Measurements from ENCODE around the gene BRME1.
"Not testable (repeated sequence)": the region's sequence is repeated elsewhere in the genome, so short reads cannot be mapped to it uniquely, and the experiment has no call there.

The BRME1 gene

DNA sequence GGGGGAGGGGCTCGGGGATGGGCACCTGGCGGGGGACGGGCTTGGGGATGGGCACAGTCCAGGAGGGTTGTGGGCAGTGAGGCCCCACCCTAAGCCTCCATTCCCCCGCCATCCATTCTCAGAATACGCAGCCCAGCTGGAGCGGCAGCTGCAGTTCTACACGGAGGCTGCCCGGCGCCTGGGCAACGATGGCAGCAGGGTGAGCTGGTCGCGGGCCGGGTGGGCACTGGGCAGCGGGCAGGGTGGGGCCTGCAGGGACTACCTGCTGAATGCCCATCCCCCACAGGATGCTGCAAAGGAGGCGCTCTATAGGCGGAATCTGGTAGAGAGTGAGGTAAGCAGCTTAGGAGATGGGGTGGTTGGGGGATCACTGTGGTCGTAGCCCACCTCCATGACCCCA, 24.0 kb upstream of the BRME1 start:
- FAIRE-seq (no peak), DNase-seq (ENCODE audit: insufficient read length, low spot score) (no peak)
- TF ChIP-seq SPI1 (IDR thresholded peaks at IDR 0.05; ENCODE audit: low read depth, low read length), result no peak

DNA sequence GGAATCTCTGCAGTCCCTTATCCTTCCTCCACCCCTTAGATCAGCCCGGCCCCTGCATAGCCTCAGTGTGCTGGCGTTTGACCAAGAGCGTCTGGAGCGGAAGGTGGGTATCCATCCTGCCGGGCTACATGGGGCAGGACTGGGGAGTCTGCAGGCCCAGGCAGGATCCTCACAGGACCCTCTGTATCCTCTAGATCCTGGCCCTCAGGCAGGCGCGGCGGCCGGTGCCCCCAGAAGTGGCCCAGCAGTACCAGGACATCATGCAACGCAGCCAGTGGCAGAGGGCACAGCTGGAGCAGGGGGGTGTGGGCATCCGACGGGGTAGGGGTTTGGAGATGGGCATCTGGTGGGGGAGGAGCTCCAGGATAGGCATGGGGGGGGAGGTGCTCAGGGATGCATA, 23.4 kb upstream of the BRME1 start:
- DNase-seq (ENCODE audit: insufficient read length, low spot score) (no peak), FAIRE-seq (no peak)
- TF ChIP-seq SPI1 (IDR thresholded peaks at IDR 0.05; ENCODE audit: low read depth, low read length) (no peak), TAF1 (IDR thresholded peaks at IDR 0.05; ENCODE audit: low read depth, low read length) (no peak), POLR2AphosphoS5 (IDR thresholded peaks at IDR 0.05; ENCODE audit: low read depth, low read length) (no peak), PAX5 (IDR thresholded peaks at IDR 0.05; ENCODE audit: insufficient read depth, low read length, severe bottlenecking) (no peak), POLR2A (IDR thresholded peaks at IDR 0.05; ENCODE audit: low read depth, low read length) (no peak), POU2F2 (IDR thresholded peaks at IDR 0.05; ENCODE audit: low read depth, low read length) (no peak)

DNA sequence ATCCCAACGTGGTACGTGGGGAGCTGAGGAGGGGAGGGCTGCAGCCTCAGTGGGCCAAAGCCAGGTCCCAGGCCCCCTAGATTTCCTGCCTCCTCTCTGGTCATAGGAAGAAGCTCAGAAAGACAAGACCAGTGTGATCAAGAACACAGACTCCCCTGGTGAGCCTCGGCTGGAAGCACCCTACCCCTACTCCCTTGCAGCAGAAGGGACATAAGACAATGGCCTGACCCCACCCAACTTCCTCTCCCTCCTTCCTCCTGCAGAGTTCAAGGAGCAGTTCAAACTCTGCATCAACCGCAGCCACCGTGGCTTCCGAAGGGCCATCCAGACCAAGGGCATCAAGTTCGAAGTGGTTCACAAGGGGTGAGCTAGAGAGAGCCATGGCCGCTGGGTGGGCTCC, 20.8 kb upstream of the BRME1 start:
- TF ChIP-seq SPI1 (IDR thresholded peaks at IDR 0.05; ENCODE audit: low read depth, low read length), result no peak
- no peak for TF ChIP-seq PAX5 (IDR thresholded peaks at IDR 0.05; ENCODE audit: insufficient read depth, low read length, severe bottlenecking)
- no peak for TF ChIP-seq TAF1 (IDR thresholded peaks at IDR 0.05; ENCODE audit: low read depth, low read length)
- no peak for TF ChIP-seq POLR2A (IDR thresholded peaks at IDR 0.05; ENCODE audit: low read depth, low read length)
- TF ChIP-seq POLR2AphosphoS5 (IDR thresholded peaks at IDR 0.05; ENCODE audit: low read depth, low read length), result no peak
- TF ChIP-seq POU2F2 (IDR thresholded peaks at IDR 0.05; ENCODE audit: low read depth, low read length), result no peak
- FAIRE-seq, result no peak
- DNase-seq (ENCODE audit: insufficient read length, low spot score), result no peak

DNA sequence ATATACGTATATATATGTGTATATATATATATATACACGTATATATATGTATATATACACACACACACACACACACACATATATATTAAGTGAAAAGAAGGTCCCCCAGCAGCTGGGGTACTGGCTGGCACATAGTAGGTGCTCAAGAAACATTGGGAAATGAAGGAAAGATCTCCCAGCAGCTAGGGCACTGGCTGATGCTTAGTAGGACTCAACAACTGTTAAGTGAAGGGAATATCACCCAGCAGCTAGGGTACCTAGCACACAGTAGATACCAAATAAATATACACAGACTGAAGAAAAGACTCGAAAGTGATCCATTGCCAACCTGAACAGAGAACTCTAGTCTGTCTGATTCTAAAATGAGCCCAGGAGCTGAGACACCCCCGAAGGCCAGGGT, 20.1 kb upstream of the BRME1 start:
- FAIRE-seq, result no peak
- no peak for DNase-seq (ENCODE audit: insufficient read length, low spot score)
- TF ChIP-seq POLR2A (IDR thresholded peaks at IDR 0.05; ENCODE audit: low read depth, low read length) (no peak), TAF1 (IDR thresholded peaks at IDR 0.05; ENCODE audit: low read depth, low read length) (no peak), PAX5 (IDR thresholded peaks at IDR 0.05; ENCODE audit: insufficient read depth, low read length, severe bottlenecking) (no peak), SPI1 (IDR thresholded peaks at IDR 0.05; ENCODE audit: low read depth, low read length) (no peak)

DNA sequence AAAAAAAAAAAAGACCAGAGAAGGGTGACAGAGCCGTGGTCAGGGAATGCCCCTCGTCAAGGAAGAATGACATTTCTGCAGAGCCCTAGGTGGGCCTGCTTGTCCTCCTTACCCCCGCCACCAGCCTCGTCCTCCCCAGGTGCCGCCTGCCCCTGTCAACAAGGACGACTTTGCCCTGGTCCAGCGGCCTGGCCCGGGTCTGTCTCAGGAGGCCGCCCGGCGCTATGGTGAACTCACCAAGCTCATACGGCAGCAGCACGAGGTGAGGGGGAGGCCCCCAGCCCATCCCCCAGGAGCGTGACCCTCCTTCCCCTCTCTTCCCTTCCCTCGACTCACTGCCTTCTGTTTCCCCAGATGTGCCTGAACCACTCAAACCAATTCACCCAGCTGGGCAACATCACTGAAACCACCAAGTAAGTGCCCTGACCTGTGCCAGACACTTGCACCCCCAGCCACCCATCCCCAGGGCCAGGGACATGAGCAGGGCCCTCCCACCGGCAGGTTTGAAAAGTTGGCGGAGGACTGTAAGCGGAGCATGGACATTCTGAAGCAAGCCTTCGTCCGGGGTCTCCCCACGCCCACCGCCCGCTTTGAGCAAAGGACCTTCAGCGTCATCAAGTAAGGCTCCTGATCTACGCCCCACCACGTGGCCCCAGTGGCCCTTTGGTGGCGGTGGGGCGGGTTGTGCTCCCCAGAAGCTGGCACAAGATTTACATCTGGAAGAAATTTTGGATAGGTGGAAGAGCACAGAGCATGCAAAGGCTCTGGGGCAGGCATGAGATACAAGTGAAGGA, 17.5 kb upstream of the BRME1 start:
- FAIRE-seq (no peak), DNase-seq (ENCODE audit: insufficient read length, low spot score) (no peak)
- TF ChIP-seq TAF1 (IDR thresholded peaks at IDR 0.05; ENCODE audit: low read depth, low read length), result no peak
- TF ChIP-seq PAX5 (IDR thresholded peaks at IDR 0.05; ENCODE audit: insufficient read depth, low read length, severe bottlenecking), result no peak
- TF ChIP-seq SPI1 (IDR thresholded peaks at IDR 0.05; ENCODE audit: low read depth, low read length), result no peak
- no peak for TF ChIP-seq POU2F2 (IDR thresholded peaks at IDR 0.05; ENCODE audit: low read depth, low read length)
- TF ChIP-seq POLR2A (IDR thresholded peaks at IDR 0.05; ENCODE audit: low read depth, low read length), result no peak
- TF ChIP-seq POLR2AphosphoS5 (IDR thresholded peaks at IDR 0.05; ENCODE audit: low read depth, low read length), result no peak

DNA sequence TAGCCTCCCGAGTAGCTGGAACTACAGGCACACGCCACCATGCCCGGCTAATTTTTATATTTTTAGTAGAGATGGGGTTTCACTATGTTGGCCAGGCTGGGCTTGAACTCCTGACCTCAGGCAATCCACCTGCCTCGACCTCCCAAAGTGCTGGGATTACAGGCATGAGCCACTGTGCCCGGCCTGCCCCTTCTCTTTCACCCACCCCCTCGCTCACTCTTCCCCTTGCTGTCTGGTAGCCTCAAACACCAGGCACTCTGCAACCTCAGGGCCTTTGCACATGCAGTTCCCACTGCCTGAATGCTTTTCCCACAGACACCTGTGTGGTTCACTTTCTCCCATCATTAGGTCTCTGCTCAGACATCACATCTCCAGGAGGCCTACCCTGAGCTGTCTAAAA, 16.2 kb upstream of the BRME1 start:
- DNase-seq (ENCODE audit: insufficient read length, low spot score); FAIRE-seq: not testable (repeated sequence)

DNA sequence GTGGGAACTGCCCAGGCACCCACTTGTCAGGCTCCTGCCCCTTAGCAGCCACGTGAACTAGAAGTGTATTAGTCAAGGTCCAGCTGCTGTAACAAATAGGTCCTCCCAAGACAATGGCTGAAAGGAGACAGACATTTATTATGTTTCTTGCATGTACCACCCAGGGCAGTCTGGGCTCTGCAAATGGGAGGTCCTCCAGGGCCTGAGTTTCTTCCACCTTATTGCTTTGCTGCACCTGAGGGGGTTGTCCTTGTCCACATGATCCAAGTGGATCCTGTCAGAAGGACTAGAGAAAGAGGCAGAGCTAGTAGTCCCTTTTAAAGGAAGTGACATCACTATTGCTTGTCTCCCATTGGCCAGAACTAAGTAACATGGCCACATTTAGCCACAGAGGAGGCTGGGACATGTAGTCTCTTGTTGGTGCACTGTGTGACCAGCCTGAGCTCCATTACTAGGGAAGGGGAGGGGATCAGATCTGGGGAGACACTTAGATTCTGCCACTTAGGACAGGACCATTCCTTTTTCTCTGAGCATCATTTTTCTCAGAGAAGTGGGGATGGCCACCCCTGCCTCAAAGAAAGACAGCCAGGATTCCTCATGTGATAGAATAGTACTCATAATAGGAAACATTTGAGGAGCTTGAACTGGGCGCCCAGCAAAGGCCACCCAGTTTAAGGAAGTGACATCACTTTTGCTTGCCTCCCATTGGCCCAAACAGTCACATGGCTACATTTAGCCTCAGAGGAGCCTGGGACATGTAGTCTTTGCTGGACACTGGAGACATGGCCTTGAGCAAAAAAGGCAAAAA, 15.2 kb upstream of the BRME1 start:
- DNase-seq (ENCODE audit: insufficient read length, low spot score), result no peak
- peak; percentile 94 for FAIRE-seq
- TF ChIP-seq PAX5 (IDR thresholded peaks at IDR 0.05; ENCODE audit: insufficient read depth, low read length, severe bottlenecking), result no peak
- TF ChIP-seq SPI1 (IDR thresholded peaks at IDR 0.05; ENCODE audit: low read depth, low read length), result 0 out of 2 replicates have a peak, but pooled peaks have one; percentile 35
- no peak for TF ChIP-seq POU2F2 (IDR thresholded peaks at IDR 0.05; ENCODE audit: low read depth, low read length)

DNA sequence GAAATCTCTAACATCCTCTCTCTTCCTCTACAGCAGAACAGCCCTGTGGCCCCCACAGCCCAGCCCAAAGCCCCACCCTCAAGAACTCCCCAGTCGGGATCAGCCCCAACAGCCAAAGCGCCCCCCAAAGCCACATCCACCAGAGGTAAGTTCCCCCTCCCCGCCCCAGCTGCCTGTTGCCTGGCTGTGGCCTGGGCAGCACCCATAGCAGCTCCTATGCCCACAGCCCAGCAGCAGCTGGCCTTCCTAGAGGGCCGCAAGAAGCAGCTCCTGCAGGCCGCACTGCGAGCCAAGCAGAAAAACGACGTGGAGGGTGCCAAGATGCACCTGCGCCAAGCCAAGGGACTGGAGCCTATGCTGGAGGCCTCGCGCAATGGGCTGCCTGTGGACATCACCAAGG, 14.6 kb upstream of the BRME1 start:
- FAIRE-seq (no peak), DNase-seq (ENCODE audit: insufficient read length, low spot score) (no peak)
- no peak for TF ChIP-seq TAF1 (IDR thresholded peaks at IDR 0.05; ENCODE audit: low read depth, low read length)
- no peak for TF ChIP-seq PAX5 (IDR thresholded peaks at IDR 0.05; ENCODE audit: insufficient read depth, low read length, severe bottlenecking)
- no peak for TF ChIP-seq POLR2A (IDR thresholded peaks at IDR 0.05; ENCODE audit: low read depth, low read length)
- TF ChIP-seq POU2F2 (IDR thresholded peaks at IDR 0.05; ENCODE audit: low read depth, low read length), result no peak
- no peak for TF ChIP-seq SPI1 (IDR thresholded peaks at IDR 0.05; ENCODE audit: low read depth, low read length)
- TF ChIP-seq POLR2AphosphoS5 (IDR thresholded peaks at IDR 0.05; ENCODE audit: low read depth, low read length), result no peak

DNA sequence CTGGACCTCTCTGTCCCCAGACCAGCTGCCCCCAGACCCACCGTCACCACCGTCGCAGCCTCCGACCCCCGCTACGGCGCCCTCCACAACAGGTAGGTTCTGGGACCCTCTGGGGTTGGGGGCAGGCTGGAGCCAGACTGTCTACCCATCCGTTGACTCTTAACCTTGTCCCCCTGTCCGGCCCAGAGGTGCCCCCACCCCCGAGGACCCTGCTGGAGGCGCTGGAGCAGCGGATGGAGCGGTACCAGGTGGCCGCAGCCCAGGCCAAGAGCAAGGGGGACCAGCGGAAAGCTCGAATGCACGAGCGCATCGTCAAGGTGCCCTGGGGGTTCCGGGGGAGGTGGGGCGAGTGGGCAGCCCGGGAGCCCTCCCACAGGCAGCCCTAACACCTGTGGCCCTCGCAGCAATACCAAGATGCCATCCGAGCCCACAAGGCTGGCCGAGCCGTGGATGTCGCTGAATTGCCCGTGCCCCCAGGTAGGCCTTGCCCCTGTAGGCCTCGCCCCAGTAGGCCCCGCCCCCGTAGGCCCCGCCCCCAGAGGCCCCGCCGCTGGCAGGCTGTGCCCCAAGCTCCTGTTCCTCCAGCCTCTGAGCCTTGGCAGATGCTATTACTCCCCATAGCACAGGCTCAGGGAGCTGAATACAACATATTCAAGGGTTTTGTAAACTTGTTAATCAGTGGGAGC, 13.0 kb upstream of the BRME1 start:
- no peak for FAIRE-seq
- no peak for TF ChIP-seq SPI1 (IDR thresholded peaks at IDR 0.05; ENCODE audit: low read depth, low read length)
- no peak for TF ChIP-seq POLR2AphosphoS5 (IDR thresholded peaks at IDR 0.05; ENCODE audit: low read depth, low read length)
- TF ChIP-seq POLR2A (IDR thresholded peaks at IDR 0.05; ENCODE audit: low read depth, low read length), result no peak
- no peak for TF ChIP-seq PAX5 (IDR thresholded peaks at IDR 0.05; ENCODE audit: insufficient read depth, low read length, severe bottlenecking)
- TF ChIP-seq POU2F2 (IDR thresholded peaks at IDR 0.05; ENCODE audit: low read depth, low read length), result no peak
- no peak for TF ChIP-seq TAF1 (IDR thresholded peaks at IDR 0.05; ENCODE audit: low read depth, low read length)
- no peak for DNase-seq (ENCODE audit: insufficient read length, low spot score)
